ENCODE results near the gene PARP4.

DNA sequence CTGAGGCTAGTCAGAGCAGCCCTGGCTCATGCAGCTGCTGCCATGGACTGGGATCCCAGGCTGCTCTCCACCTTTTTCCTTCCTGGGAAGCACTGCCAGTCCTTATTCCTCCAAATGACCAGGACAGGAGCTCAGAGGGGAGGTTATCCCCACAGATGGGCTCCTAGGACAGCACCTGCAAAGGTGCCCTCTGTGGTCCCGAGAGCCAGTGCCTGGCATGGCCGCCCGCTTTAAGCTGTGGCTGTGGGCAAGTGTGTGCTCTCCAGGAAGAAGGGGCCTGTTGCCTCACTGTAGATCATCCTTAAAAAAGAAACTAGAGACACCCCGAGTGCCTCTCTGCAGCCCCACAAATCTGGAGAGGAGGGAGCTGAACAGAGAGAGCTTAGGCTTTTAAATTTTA, 119.6 kb downstream of the PARP4 start:
- TF ChIP-seq, protein P1, sequence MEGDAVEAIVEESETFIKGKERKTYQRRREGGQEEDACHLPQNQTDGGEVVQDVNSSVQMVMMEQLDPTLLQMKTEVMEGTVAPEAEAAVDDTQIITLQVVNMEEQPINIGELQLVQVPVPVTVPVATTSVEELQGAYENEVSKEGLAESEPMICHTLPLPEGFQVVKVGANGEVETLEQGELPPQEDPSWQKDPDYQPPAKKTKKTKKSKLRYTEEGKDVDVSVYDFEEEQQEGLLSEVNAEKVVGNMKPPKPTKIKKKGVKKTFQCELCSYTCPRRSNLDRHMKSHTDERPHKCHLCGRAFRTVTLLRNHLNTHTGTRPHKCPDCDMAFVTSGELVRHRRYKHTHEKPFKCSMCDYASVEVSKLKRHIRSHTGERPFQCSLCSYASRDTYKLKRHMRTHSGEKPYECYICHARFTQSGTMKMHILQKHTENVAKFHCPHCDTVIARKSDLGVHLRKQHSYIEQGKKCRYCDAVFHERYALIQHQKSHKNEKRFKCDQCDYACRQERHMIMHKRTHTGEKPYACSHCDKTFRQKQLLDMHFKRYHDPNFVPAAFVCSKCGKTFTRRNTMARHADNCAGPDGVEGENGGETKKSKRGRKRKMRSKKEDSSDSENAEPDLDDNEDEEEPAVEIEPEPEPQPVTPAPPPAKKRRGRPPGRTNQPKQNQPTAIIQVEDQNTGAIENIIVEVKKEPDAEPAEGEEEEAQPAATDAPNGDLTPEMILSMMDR (IDR thresholded peaks at IDR 0.05), result no peak
- no peak for TF ChIP-seq POLR2A (IDR thresholded peaks at IDR 0.05)
